K562 (cell line): Measurements from ENCODE around the gene BORCS8. TPM values are rescaled to one million over a fixed set of nuclear protein-coding genes. Genes with fewer than 3 reads are reported as not detected.

Experiments used
- ATAC-seq: fragments of 200-7000 bp; cut with Tn5 transposase; 3 replicates; pipeline ENCODE4 v1.9.1; 2020; ENCODE audit warnings: moderate library complexity
- BruUV-seq: library from RNA; stranded (reverse); fragments of 400-500 nt; replicated peaks from 2 replicates; lab custom pipeline; 2021; lab: Mats Ljungman, UMichigan
- CTCF ChIA-PET: fragments of 300-600 bp; formaldehyde crosslinking; extraction: SDS; loops from one replicate; lab custom pipeline; 2021; ENCODE audit warnings: low intra/inter-chr PET ratio; lab: Yijun Ruan, JAX
- POLR2A ChIA-PET: fragments of 300-600, 350-650 bp; sonication (Branson Sonifier 250); formaldehyde crosslinking; extraction: SDS; loops from one replicate; lab custom pipeline; 2021; ENCODE audit warnings: antibody characterized with exemption, inconsistent platforms; lab: Yijun Ruan, JAX
- DNase-seq, 4 experiments: peaks; one replicate each; pipeline versions ENCODE4 v3.0.0 to v3.0.0-alpha.2; 2011 to 2018; ENCODE audit warnings: low spot score in 3 of 4, mixed read lengths in 3 of 4; ENCODE audit errors: extremely low read depth in 1 of 4
- FAIRE-seq: peaks from 2 replicates; lab custom pipeline; 2011; peaks lifted over from hg19 to GRCh38; lab: Jason Lieb, UNC
- H2AFZ ChIP-seq: 2 replicates; pipeline ENCODE4 v1.6.0; 2011; ENCODE audit warnings: low read depth, low read length, control low read depth, inconsistent platforms
- H3K27ac ChIP-seq: fragments of 200-600 bp; 3 replicates; pipeline ENCODE4 v1.8.0; 2011; ENCODE audit warnings: low read depth, mild to moderate bottlenecking, control low read depth, inconsistent platforms, low read length, moderate library complexity, mixed read lengths; ENCODE audit errors: extremely low read depth
- H3K27me3 ChIP-seq, 2 experiments: fragments of 300-600 bp in 1 of 2; 2 replicates in 1 of 2; 3 replicates in 1 of 2; pipeline versions ENCODE4 v1.6.0 to v1.8.0; 2011; ENCODE audit warnings: inconsistent platforms in 2 of 2, low read length in 2 of 2, mild to moderate bottlenecking in 1 of 2, mixed read lengths in 1 of 2, moderate library complexity in 1 of 2; ENCODE audit not compliant: control insufficient read depth in 2 of 2, insufficient read depth in 2 of 2
- H3K36me3 ChIP-seq: fragments of 300-600 bp; 3 replicates; pipeline ENCODE4 v1.8.0; 2011; ENCODE audit warnings: mild to moderate bottlenecking, low read length, inconsistent platforms; ENCODE audit not compliant: control insufficient read depth, insufficient read depth
- H3K4me1 ChIP-seq, 2 experiments: fragments of 200-600 bp in 1 of 2; replicated peaks in 1 of 2; 2 replicates in 1 of 2; 3 replicates in 1 of 2; pipeline versions ENCODE4 v1.5.1 to v1.8.0; 2011; ENCODE audit warnings: inconsistent platforms in 2 of 2, low read length in 2 of 2, mild to moderate bottlenecking in 1 of 2, mixed read lengths in 1 of 2, moderate library complexity in 1 of 2; ENCODE audit not compliant: control insufficient read depth in 2 of 2, insufficient read depth in 2 of 2
- H3K4me2 ChIP-seq: 2 replicates; pipeline ENCODE4 v1.6.1; 2011; ENCODE audit warnings: low read length, control low read depth, inconsistent platforms, mixed read lengths; ENCODE audit not compliant: insufficient read depth
- H3K4me3 ChIP-seq: fragments of 200-600 bp; sonication (generic), shearing (Covaris generic); 2 replicates; pipeline ENCODE4 v1.5.1; 2016; ENCODE audit warnings: control low read depth, inconsistent platforms
- H3K79me2 ChIP-seq: fragments of 200-600 bp; 3 replicates; pipeline ENCODE4 v1.8.0; 2011; ENCODE audit warnings: low read length, inconsistent platforms; ENCODE audit not compliant: control insufficient read depth, insufficient read depth
- H3K9ac ChIP-seq, 2 experiments: 2 replicates each; pipeline versions ENCODE4 v1.6.0 to v1.6.1; 2011; ENCODE audit warnings: low read depth in 2 of 2, low read length in 2 of 2, control low read depth in 1 of 2, inconsistent platforms in 1 of 2, mild to moderate bottlenecking in 1 of 2, mixed read lengths in 1 of 2; ENCODE audit not compliant: insufficient read depth in 1 of 2
- H3K9me1 ChIP-seq: one replicate; pipeline ENCODE4 v1.6.0; 2011; ENCODE audit warnings: inconsistent platforms, mild to moderate bottlenecking, low read length, moderate library complexity; ENCODE audit not compliant: control insufficient read depth, insufficient read depth
- H3K9me3 ChIP-seq: replicated peaks from 2 replicates; pipeline ENCODE4 v1.5.1; 2011; ENCODE audit warnings: low read depth, low read length, inconsistent platforms; ENCODE audit not compliant: control insufficient read depth, insufficient read depth
- H4K20me1 ChIP-seq: replicated peaks from 2 replicates; pipeline ENCODE4 v1.6.1; 2011; ENCODE audit warnings: low read length, inconsistent platforms, mixed read lengths; ENCODE audit not compliant: control insufficient read depth, insufficient read depth
- ATF4 ChIP-seq: fragments of 450-650 bp; formaldehyde crosslinking; IDR thresholded peaks from 2 replicates; pipeline ENCODE4 v1.4.0; 2022; ENCODE audit warnings: mild to moderate bottlenecking, moderate library complexity
- BCLAF1 ChIP-seq, 2 experiments: fragments of 450-650 bp in 1 of 2; IDR thresholded peaks; 2 replicates each; pipeline ENCODE4 v1.6.1; 2011 to 2017; ENCODE audit warnings: low read depth in 2 of 2, antibody characterized with exemption in 1 of 2, borderline replicate concordance in 1 of 2, low read length in 1 of 2, mild to moderate bottlenecking in 1 of 2, mixed read lengths in 1 of 2; ENCODE audit not compliant: control insufficient read depth in 1 of 2
- FOXP4 ChIP-seq: sonication (generic); formaldehyde crosslinking; IDR thresholded peaks from 2 replicates; pipeline ENCODE4 v1.8.0; 2022; ENCODE audit warnings: mild to moderate bottlenecking, missing genetic modification reagents, borderline replicate concordance
- ILK ChIP-seq: fragments of 450-650 bp; IDR thresholded peaks from 2 replicates; pipeline ENCODE4 v1.6.1; 2016; ENCODE audit warnings: missing genetic modification characterization, low read depth, mild to moderate bottlenecking, missing compliant biosample characterization, moderate library complexity, borderline replicate concordance
- KAT2B ChIP-seq: IDR thresholded peaks from one replicate; pipeline ENCODE4 v1.6.1; 2012; ENCODE audit warnings: low read depth, mild to moderate bottlenecking, control low read depth, inconsistent platforms, low read length, moderate library complexity
- RBFOX2 ChIP-seq: fragments of 200-400 bp; formaldehyde crosslinking; IDR thresholded peaks from 2 replicates; pipeline ENCODE4 v1.6.1; 2017; ENCODE audit warnings: low read depth, mild to moderate bottlenecking, low read length, moderate library complexity
- RBM22 ChIP-seq: fragments of 200-400 bp; formaldehyde crosslinking; IDR thresholded peaks from 2 replicates; pipeline ENCODE4 v1.6.1; 2018; ENCODE audit warnings: low read length, low read depth; ENCODE audit not compliant: poor library complexity, severe bottlenecking
- ZNF518B ChIP-seq: fragments of 250-450 bp; sonication (Bioruptor Pico); IDR thresholded peaks from 2 replicates; pipeline ENCODE4 v1.5.0; 2021; ENCODE audit warnings: mild to moderate bottlenecking, moderate library complexity
- ZNF764 ChIP-seq: fragments of 250-450 bp; sonication (Bioruptor Pico); IDR thresholded peaks from 2 replicates; pipeline ENCODE4 v1.4.0; 2020; ENCODE audit warnings: low read depth, mild to moderate bottlenecking, moderate library complexity
- ZSCAN32 ChIP-seq: fragments of 450-650 bp; formaldehyde crosslinking; IDR thresholded peaks from 2 replicates; pipeline ENCODE4 v1.4.0; 2020; ENCODE audit warnings: mild to moderate bottlenecking, moderate library complexity
- WGBS: fragments of 100-300 bp; shearing (Covaris generic); methylation state at CpG from one replicate; pipeline ENCODE4 v1.1.6; 2016; ENCODE audit warnings: low coverage, mixed read lengths; ENCODE audit not compliant: insufficient coverage; ENCODE audit errors: missing lambda C conversion rate; 5-methylcytosine and 5-hydroxymethylcytosine counted together
- in situ Hi-C: fragments of 300-500 bp; cut with MboI; formaldehyde crosslinking; loops from 4 replicates; pipeline ENCODE4 v1.15.0; 2018; ENCODE audit warnings: inconsistent platforms, mixed read lengths
- intact Hi-C: fragments of 100-400 bp; cut with micrococcal nuclease; formaldehyde crosslinking; loops from 2 replicates; pipeline ENCODE4 v1.14.2; 2022
- polyA plus RNA-seq, 8 experiments: library from polyadenylated mRNA; depleted of rRNA in 4 of 8; stranded (reverse) in 5 of 8; unstranded in 3 of 8; fragments of >200 nt; fragmentation: Nextera tagmentation in 2 of 8; fragmentation: Illumina TruSeq in 1 of 8; extraction: Ambion mirVana in 2 of 8; extraction: Trizol in 1 of 8; gene quantifications; 2 replicates each; pipeline versions ENCODE4 v1.2.1 to v1.2.3, GENCODE V29; 2011 to 2014; ENCODE audit warnings: inconsistent platforms in 1 of 8, missing spikeins in 1 of 8
- total RNA-seq, 7 experiments: library from RNA; depleted of rRNA in 6 of 7; stranded (reverse); fragments of >200 nt in 6 of 7; fragmentation: Illumina TruSeq in 2 of 7; extraction: Trizol in 2 of 7; gene quantifications; 2 replicates each; pipeline versions ENCODE4 v1.2.1 to v1.2.3, GENCODE V29; 2011 to 2021; ENCODE audit warnings: low replicate concordance in 1 of 7

BORCS8 gene
- total and polyA plus RNA-seq, 9 of the 15 experiments (the other 6 are each of a cell fraction or from before 2014, with no cell fraction given) = 4.6 to 33.6 (median 16.3) TPM

- Histone ChIP-seq H3K4me3 (no peak overlapping the region), H3K79me2 (no peaks in the 10 kb centered on the region), H3K27me3 (peaks cover 8 to 37% of the 10 kb centered on the region in 2 experiments), H3K9me1 (peaks cover 3% of the 10 kb centered on the region), H4K20me1 (no peaks in the 10 kb centered on the region; the same call in 1 of the 2 replicates), H3K9me3 (peaks cover 2% of the 10 kb centered on the region), H3K4me2 (no peak overlapping the region), H3K27ac (no peak overlapping the region), H3K36me3 (no peaks in the 10 kb centered on the region), H3K9ac (no peak overlapping the region), H2AFZ (no peak overlapping the region), H3K4me1 (peaks cover 2 to 9% of the 10 kb centered on the region in 2 experiments; a peak in 3 of 5 replicates)
- 4% methylated on average over 18 of the region's 21 CpGs for WGBS
- POLR2A ChIA-PET = no interaction called here
- CTCF ChIA-PET = no interaction called here
- ATAC-seq = no peak
- DNase-seq = no peak
- intact Hi-C loops = no loop called here
- no peak for FAIRE-seq
- BruUV-seq = no TSS peak
- in situ Hi-C loops = no loop called here
- TF ChIP-seq ILK (tag) (no peak), ZNF764 (CRISPR knock-in tag) (no peak), KAT2B (no peak), ZSCAN32 (CRISPR knock-in tag) (no peak), ZNF518B (CRISPR knock-in tag) (no peak), FOXP4 (CRISPR knock-in tag) (no peak), RBM22 (no peak), RBFOX2 (no peak), BCLAF1 (IDR thresholded peaks at IDR 0.05; ENCODE audit: borderline replicate concordance in 1 of 2, control insufficient read depth in 1 of 2, low read depth in 2 of 2, low read length in 1 of 2) (no peak), ATF4 (CRISPR knock-in tag) (no peak)
These were observed 21.6 kb upstream of the BORCS8 start for GRCh38 chr19:19213426-19214158.
